Measurements from ENCODE around the gene NAA35. TPM values are rescaled to one million over a fixed set of nuclear protein-coding genes. Genes with fewer than 3 reads are reported as not detected.

The NAA35 gene
- total RNA-seq, 1 experiment from 2014 or later = 22.2 TPM

DNA sequence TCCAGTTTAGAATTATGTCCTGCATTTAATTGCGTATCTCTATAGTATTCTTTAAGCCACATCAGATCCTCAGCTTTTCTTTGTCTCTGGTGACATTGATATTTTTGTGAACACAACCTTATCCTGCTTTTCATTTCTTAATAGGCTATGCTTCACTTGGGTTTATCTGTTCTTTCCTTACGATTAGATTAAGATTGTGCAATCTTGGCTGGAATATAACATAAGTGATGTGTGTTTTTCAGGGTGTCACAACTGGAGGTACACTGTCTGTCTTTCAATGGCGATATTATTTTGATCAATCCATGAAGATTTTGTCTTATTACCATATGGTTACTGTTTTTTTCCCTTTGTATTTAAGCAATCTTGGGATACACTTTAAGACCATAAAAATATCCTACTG lies 23.6 kb downstream of the NAA35 start:
- no peaks in the 10 kb centered on the region for H3K9me3 Mint-ChIP-seq (ENCODE audit: low read depth, unreplicated experiment)
- no TSS peak for BruUV-seq (replicated peaks)
- intact Hi-C loops (cut with micrococcal nuclease; ENCODE audit: unreplicated experiment) = no loop called here
- TF ChIP-seq, protein P1, sequence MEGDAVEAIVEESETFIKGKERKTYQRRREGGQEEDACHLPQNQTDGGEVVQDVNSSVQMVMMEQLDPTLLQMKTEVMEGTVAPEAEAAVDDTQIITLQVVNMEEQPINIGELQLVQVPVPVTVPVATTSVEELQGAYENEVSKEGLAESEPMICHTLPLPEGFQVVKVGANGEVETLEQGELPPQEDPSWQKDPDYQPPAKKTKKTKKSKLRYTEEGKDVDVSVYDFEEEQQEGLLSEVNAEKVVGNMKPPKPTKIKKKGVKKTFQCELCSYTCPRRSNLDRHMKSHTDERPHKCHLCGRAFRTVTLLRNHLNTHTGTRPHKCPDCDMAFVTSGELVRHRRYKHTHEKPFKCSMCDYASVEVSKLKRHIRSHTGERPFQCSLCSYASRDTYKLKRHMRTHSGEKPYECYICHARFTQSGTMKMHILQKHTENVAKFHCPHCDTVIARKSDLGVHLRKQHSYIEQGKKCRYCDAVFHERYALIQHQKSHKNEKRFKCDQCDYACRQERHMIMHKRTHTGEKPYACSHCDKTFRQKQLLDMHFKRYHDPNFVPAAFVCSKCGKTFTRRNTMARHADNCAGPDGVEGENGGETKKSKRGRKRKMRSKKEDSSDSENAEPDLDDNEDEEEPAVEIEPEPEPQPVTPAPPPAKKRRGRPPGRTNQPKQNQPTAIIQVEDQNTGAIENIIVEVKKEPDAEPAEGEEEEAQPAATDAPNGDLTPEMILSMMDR (IDR thresholded peaks at IDR 0.05; ENCODE audit: unreplicated experiment) = no peak
- CTCF ChIA-PET = interaction anchor here (0.7 kb wide), 1 partner anchor 134 kb away, joined by 3 read pairs; no protein-coding TSS in a partner anchor
- H3K4me3 Mint-ChIP-seq (ENCODE audit: low read depth, unreplicated experiment) = no peak overlapping the region
- peaks cover 9% of the 10 kb centered on the region for H3K4me1 Mint-ChIP-seq (ENCODE audit: low read depth, unreplicated experiment)
- no peak for DNase-seq
- no peak overlapping the region for H3K27ac Mint-ChIP-seq (ENCODE audit: unreplicated experiment)
- no peaks in the 10 kb centered on the region for H3K27me3 Mint-ChIP-seq (ENCODE audit: unreplicated experiment)
- peaks cover 6% of the 10 kb centered on the region for H3K36me3 Mint-ChIP-seq (ENCODE audit: insufficient read depth, unreplicated experiment)

GRCh38 chr9:85964949-85965348 lies 24.0 kb downstream of the NAA35 start:
- CTCF ChIA-PET = no interaction called here
- Mint-ChIP-seq H3K4me1 (ENCODE audit: low read depth, unreplicated experiment) (peaks cover 9% of the 10 kb centered on the region), H3K27ac (ENCODE audit: unreplicated experiment) (no peak overlapping the region), H3K9me3 (ENCODE audit: low read depth, unreplicated experiment) (no peaks in the 10 kb centered on the region), H3K4me3 (ENCODE audit: low read depth, unreplicated experiment) (no peak overlapping the region), H3K27me3 (ENCODE audit: unreplicated experiment) (no peaks in the 10 kb centered on the region), H3K36me3 (ENCODE audit: insufficient read depth, unreplicated experiment) (peaks cover 11% of the 10 kb centered on the region)
- intact Hi-C loops (cut with micrococcal nuclease; ENCODE audit: unreplicated experiment) = no loop called here
- no peak for DNase-seq
- BruUV-seq (replicated peaks) = no TSS peak
- TF ChIP-seq, protein P1 (IDR thresholded peaks at IDR 0.05; ENCODE audit: unreplicated experiment) = no peak

DNA sequence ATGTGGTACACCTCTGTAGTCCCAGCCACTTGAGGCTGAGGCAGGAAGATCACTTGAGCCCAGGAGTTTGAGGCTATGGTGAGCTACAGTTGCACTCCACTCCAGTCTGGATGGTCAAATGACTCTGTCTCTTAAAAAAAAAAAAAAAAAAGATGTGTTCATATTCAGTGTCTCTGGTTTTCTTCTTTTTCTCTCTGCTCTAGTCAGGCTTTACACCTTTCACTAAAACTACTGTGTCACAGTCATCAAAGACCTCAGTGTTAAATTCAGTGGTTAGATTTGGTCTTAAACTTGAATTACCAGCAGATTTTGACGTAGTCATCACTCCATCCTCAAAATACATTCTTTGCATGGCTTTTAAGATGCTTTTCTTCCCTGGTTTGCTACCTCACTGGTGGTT lies 28.8 kb downstream of the NAA35 start:
- CTCF ChIA-PET = no interaction called here
- no peak overlapping the region for H3K4me3 Mint-ChIP-seq (ENCODE audit: low read depth, unreplicated experiment)
- H3K9me3 Mint-ChIP-seq (ENCODE audit: low read depth, unreplicated experiment) = no peaks in the 10 kb centered on the region
- H3K36me3 Mint-ChIP-seq (ENCODE audit: insufficient read depth, unreplicated experiment) = peaks cover 12% of the 10 kb centered on the region
- intact Hi-C loops (cut with micrococcal nuclease; ENCODE audit: unreplicated experiment) = no loop called here
- no peaks in the 10 kb centered on the region for H3K4me1 Mint-ChIP-seq (ENCODE audit: low read depth, unreplicated experiment)
- TF ChIP-seq, protein P1 (IDR thresholded peaks at IDR 0.05; ENCODE audit: unreplicated experiment) = no peak
- no peaks in the 10 kb centered on the region for H3K27me3 Mint-ChIP-seq (ENCODE audit: unreplicated experiment)
- BruUV-seq (replicated peaks) = no TSS peak
- DNase-seq = no peak
- no peak overlapping the region for H3K27ac Mint-ChIP-seq (ENCODE audit: unreplicated experiment)

DNA sequence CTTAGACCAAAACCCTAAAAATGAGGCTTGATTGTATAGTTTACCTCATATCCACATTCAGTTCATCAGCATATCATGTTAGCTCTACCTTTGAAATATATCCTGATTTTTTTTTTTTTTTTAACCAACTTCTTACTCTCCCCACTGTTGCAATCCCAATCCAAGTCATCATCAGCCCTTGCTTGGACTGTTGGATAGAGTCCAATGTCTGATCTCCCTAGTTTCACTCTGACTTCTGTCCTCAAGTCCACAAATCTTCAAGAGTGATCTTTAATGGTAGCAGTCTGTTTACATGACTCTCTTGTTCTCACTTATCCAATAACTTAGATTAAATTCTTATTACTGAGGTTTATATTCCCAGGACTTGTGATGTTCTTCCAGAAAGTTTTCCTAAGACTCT lies 30.8 kb downstream of the NAA35 start:
- TF ChIP-seq, protein P1 (IDR thresholded peaks at IDR 0.05; ENCODE audit: unreplicated experiment) = no peak
- Mint-ChIP-seq H3K36me3 (ENCODE audit: insufficient read depth, unreplicated experiment) (peaks cover 19% of the 10 kb centered on the region), H3K9me3 (ENCODE audit: low read depth, unreplicated experiment) (no peaks in the 10 kb centered on the region), H3K27ac (ENCODE audit: unreplicated experiment) (no peak overlapping the region), H3K4me1 (ENCODE audit: low read depth, unreplicated experiment) (no peaks in the 10 kb centered on the region), H3K4me3 (ENCODE audit: low read depth, unreplicated experiment) (no peak overlapping the region), H3K27me3 (ENCODE audit: unreplicated experiment) (no peaks in the 10 kb centered on the region)
- intact Hi-C loops (cut with micrococcal nuclease; ENCODE audit: unreplicated experiment) = no loop called here
- DNase-seq = no peak
- BruUV-seq (replicated peaks) = no TSS peak
- CTCF ChIA-PET = interaction anchor here (0.7 kb wide), 1 partner anchor 129 kb away, joined by 3 read pairs; no protein-coding TSS in a partner anchor

Data from Calu3 (cell line).